ENCODE results near the gene ETFDH. TPM values are rescaled to one million over a fixed set of nuclear protein-coding genes. Genes with fewer than 3 reads are reported as not detected.
"Not testable (repeated sequence)": the region's sequence is repeated elsewhere in the genome, so short reads cannot be mapped to it uniquely, and the experiment has no call there.

The ETFDH gene
- total RNA-seq, 3 donors from 2014 or later (not counting 1 experiment from before 2014, with no cell fraction given) = 20.3 to 36.7 (median 22.2) TPM

DNA sequence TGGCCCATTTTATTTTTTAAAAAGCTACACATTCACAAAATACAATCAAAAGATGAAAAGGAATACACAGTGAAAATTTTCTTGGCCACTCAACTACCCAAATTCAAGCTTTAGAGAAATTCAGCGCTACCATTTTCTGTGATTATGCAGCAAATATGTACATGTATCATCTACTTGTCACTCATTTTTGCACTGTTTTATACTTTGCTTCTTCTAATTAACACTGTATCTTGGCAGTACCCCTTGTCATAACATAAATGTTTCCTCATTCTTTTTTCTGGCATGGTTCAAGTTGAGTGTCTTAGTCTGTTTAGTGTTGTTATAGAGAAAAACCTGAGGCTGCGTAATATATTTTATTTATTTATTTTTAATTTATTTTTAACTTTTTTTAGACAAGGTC, 66.8 kb downstream of the ETFDH start:
- peaks cover 0 to 2% of the 10 kb centered on the region in 2 donors for H3K27me3 Mint-ChIP-seq (ENCODE audit: low read depth in 2 of 2)
- TF ChIP-seq, protein P1, sequence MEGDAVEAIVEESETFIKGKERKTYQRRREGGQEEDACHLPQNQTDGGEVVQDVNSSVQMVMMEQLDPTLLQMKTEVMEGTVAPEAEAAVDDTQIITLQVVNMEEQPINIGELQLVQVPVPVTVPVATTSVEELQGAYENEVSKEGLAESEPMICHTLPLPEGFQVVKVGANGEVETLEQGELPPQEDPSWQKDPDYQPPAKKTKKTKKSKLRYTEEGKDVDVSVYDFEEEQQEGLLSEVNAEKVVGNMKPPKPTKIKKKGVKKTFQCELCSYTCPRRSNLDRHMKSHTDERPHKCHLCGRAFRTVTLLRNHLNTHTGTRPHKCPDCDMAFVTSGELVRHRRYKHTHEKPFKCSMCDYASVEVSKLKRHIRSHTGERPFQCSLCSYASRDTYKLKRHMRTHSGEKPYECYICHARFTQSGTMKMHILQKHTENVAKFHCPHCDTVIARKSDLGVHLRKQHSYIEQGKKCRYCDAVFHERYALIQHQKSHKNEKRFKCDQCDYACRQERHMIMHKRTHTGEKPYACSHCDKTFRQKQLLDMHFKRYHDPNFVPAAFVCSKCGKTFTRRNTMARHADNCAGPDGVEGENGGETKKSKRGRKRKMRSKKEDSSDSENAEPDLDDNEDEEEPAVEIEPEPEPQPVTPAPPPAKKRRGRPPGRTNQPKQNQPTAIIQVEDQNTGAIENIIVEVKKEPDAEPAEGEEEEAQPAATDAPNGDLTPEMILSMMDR (IDR thresholded peaks at IDR 0.05) = no peak
- no peaks in the 10 kb centered on the region for H3K36me3 Mint-ChIP-seq
- H3K27ac ChIP-seq (ENCODE audit: low read length) = no peak overlapping the region
- no peaks in the 10 kb centered on the region for H3K9me3 Mint-ChIP-seq
- intact Hi-C loops (cut with micrococcal nuclease) = no loop called here
- no peak overlapping the region for H3K4me3 ChIP-seq (ENCODE audit: low read length)
- no peak overlapping the region for H3K27ac Mint-ChIP-seq
- ATAC-seq = no peak
- H3K9me3 ChIP-seq (ENCODE audit: control insufficient read depth, insufficient read depth, low read length) = no peaks in the 10 kb centered on the region
- no peak for DNase-seq
- H3K4me3 Mint-ChIP-seq = no peak overlapping the region
- no peaks in the 10 kb centered on the region for H3K4me1 Mint-ChIP-seq
- H3K36me3 ChIP-seq (ENCODE audit: control insufficient read depth, insufficient read depth, low read length) = no peaks in the 10 kb centered on the region
- no peaks in the 10 kb centered on the region for H3K4me1 ChIP-seq (ENCODE audit: control insufficient read depth, insufficient read depth, low read length)
- H3K27me3 ChIP-seq (ENCODE audit: control insufficient read depth, insufficient read depth, low read length) = no peaks in the 10 kb centered on the region
- 100% methylated on average over 1 of the region's 2 CpGs for WGBS (ENCODE audit: insufficient coverage)

DNA sequence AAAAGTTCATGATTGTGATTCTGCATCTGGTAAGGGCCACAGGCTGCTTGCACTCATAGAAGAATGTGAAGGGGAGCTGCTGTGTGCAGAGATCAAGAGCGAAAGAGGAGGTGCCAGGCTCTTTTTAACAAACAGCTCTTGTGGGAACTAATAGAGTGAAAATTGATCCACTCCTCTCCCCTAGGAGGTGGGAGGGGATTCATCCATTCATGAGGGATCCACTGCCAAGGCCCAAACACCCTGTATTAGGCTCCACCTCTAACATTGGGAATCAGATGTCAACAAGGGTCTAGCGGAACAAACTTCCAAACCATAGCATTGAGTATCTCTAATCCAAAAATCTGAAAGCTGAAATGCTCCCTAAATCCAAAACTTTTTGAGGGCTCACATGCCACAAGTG, 67.5 kb downstream of the ETFDH start:
- H3K27me3 Mint-ChIP-seq (ENCODE audit: low read depth in 2 of 2) = peaks cover 0 to 2% of the 10 kb centered on the region in 2 donors
- WGBS (ENCODE audit: insufficient coverage) = 84% methylated on average over 2 of the region's 2 CpGs
- no peaks in the 10 kb centered on the region for H3K4me1 Mint-ChIP-seq
- intact Hi-C loops (cut with micrococcal nuclease) = no loop called here
- no peaks in the 10 kb centered on the region for H3K9me3 ChIP-seq (ENCODE audit: control insufficient read depth, insufficient read depth, low read length)
- DNase-seq (no peak), ATAC-seq (no peak)
- no peaks in the 10 kb centered on the region for H3K4me1 ChIP-seq (ENCODE audit: control insufficient read depth, insufficient read depth, low read length)
- no peaks in the 10 kb centered on the region for H3K27me3 ChIP-seq (ENCODE audit: control insufficient read depth, insufficient read depth, low read length)
- no peaks in the 10 kb centered on the region for H3K36me3 ChIP-seq (ENCODE audit: control insufficient read depth, insufficient read depth, low read length)
- H3K27ac ChIP-seq (ENCODE audit: low read length) = no peak overlapping the region
- TF ChIP-seq, protein P1 (IDR thresholded peaks at IDR 0.05) = no peak
- H3K36me3 Mint-ChIP-seq = no peaks in the 10 kb centered on the region
- no peak overlapping the region for H3K27ac Mint-ChIP-seq
- H3K4me3 Mint-ChIP-seq = no peak overlapping the region
- H3K4me3 ChIP-seq (ENCODE audit: low read length) = no peak overlapping the region
- H3K9me3 Mint-ChIP-seq = no peaks in the 10 kb centered on the region

DNA sequence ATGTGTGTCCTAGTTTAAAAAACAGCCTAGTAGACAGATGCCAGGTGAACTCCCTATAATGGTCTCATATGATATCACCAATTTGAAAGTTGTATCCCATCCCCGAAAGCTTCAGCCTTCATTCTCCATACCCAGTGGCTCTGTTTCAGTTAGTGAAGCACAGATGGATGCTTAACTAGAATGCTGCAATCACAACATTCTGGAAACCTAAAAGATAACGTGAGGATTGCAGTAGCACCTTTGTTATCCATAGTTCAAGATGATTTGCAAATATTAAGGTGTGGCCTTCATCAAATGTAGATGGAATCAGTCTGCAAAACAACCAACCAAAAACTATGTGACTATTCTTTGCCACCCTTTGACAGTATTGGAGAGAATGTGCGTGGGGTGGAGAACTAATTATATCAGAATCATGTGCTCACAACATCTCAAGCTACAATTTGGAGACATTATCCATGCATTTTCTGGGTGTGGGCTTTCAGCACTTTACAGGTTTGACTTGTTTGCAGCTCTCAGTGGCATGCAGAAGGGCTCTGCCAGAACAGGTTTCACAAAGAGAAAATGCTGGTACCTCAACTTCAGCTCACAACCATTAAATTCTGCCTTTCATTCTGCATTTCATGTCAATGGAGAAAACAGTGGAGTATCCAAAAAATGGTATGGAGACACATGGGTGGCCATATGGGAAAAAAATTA, 69.4 kb downstream of the ETFDH start:
- TF ChIP-seq, protein P1 (IDR thresholded peaks at IDR 0.05) = no peak
- no peak overlapping the region for H3K27ac Mint-ChIP-seq
- DNase-seq (no peak), ATAC-seq (no peak)
- no peaks in the 10 kb centered on the region for H3K9me3 Mint-ChIP-seq
- H3K27ac ChIP-seq (ENCODE audit: low read length) = no peak overlapping the region
- H3K36me3 ChIP-seq (ENCODE audit: control insufficient read depth, insufficient read depth, low read length) = no peaks in the 10 kb centered on the region
- H3K27me3 ChIP-seq (ENCODE audit: control insufficient read depth, insufficient read depth, low read length) = no peaks in the 10 kb centered on the region
- H3K27me3 Mint-ChIP-seq (ENCODE audit: low read depth in 2 of 2) = no peaks in the 10 kb centered on the region
- H3K4me1 ChIP-seq (ENCODE audit: control insufficient read depth, insufficient read depth, low read length) = no peaks in the 10 kb centered on the region
- no peaks in the 10 kb centered on the region for H3K36me3 Mint-ChIP-seq
- no peak overlapping the region for H3K4me3 ChIP-seq (ENCODE audit: low read length)
- H3K9me3 ChIP-seq (ENCODE audit: control insufficient read depth, insufficient read depth, low read length) = no peaks in the 10 kb centered on the region
- H3K4me3 Mint-ChIP-seq = no peak overlapping the region
- intact Hi-C loops (cut with micrococcal nuclease) = no loop called here
- H3K4me1 Mint-ChIP-seq = no peaks in the 10 kb centered on the region
- WGBS (ENCODE audit: insufficient coverage) = 83% methylated on average over 2 of the region's 3 CpGs

DNA sequence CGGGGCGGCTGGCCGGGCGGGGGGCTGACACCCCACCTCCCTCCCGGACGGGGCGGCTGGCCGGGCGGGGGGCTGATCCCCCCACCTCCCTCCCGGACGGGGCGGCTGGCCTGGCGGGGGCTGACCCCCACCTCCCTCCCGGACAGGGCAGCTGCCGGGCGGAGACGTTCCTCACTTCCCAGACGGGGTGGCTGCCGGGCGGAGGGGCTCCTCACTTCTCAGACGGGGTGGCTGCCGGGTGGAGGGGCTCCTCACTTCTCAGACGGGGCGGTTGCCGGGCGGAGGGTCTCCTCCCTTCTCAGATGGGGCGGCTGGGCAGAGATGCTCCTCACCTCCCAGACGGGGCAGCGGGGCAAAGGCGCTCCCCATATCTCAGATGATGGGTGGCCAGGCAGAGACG, 74.4 kb downstream of the ETFDH start:
- H3K27me3 Mint-ChIP-seq (ENCODE audit: low read depth in 2 of 2); intact Hi-C loops (cut with micrococcal nuclease); H3K4me1 Mint-ChIP-seq; H3K9me3 Mint-ChIP-seq; H3K9me3 ChIP-seq (ENCODE audit: control insufficient read depth, insufficient read depth, low read length); H3K27ac Mint-ChIP-seq; ATAC-seq; H3K36me3 Mint-ChIP-seq; H3K4me1 ChIP-seq (ENCODE audit: control insufficient read depth, insufficient read depth, low read length); DNase-seq; H3K36me3 ChIP-seq (ENCODE audit: control insufficient read depth, insufficient read depth, low read length); H3K27ac ChIP-seq (ENCODE audit: low read length); H3K27me3 ChIP-seq (ENCODE audit: control insufficient read depth, insufficient read depth, low read length); H3K4me3 ChIP-seq (ENCODE audit: low read length); H3K4me3 Mint-ChIP-seq: not testable (repeated sequence)
- WGBS (ENCODE audit: insufficient coverage) = over 99% methylated on average over 31 of the region's 31 CpGs

Measured in natural killer cell (primary cell).